ENCODE results near the gene MED13L.

Gene MED13L

DNA sequence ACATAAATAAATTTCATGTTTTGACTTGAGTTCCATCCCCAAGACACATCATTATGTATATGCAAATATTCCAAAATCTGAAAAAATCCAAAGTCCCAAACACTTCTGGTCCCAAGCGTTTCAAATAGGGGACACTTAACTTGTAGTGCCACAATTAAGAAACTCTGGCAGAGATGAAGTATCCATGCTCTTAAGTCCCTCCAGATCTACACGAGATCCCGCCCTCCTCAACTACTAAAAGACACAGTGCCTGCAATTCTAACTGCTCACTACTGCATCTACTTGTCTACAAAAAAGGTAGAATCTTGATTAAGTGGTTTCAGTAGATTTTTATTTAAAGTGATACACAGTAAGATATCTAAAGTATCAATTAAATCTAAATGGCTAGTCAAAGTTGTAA is 97.0 kb downstream of the MED13L start:
- H3K4me3 ChIP-seq (ENCODE audit: low read length): no peak overlapping the region
- no peaks in the 10 kb centered on the region for H3K36me3 ChIP-seq (ENCODE audit: control insufficient read depth, insufficient read depth, low read length)
- H3K27me3 ChIP-seq (ENCODE audit: control insufficient read depth, insufficient read depth, low read length): no peaks in the 10 kb centered on the region
- H3K9me3 ChIP-seq (ENCODE audit: control insufficient read depth, low read length): no peaks in the 10 kb centered on the region
- no peak overlapping the region for H3K9ac ChIP-seq (ENCODE audit: low read length)
- H3K4me1 ChIP-seq (ENCODE audit: control insufficient read depth, insufficient read depth, low read length): peaks cover 3% of the 10 kb centered on the region

GRCh38 chr12:116179384-116179783 is 98.1 kb downstream of the MED13L start:
- Histone ChIP-seq H3K9me3 (ENCODE audit: control insufficient read depth, low read length) (no peaks in the 10 kb centered on the region), H3K4me1 (ENCODE audit: control insufficient read depth, insufficient read depth, low read length) (peaks cover 3% of the 10 kb centered on the region), H3K9ac (ENCODE audit: low read length) (no peak overlapping the region), H3K36me3 (ENCODE audit: control insufficient read depth, insufficient read depth, low read length) (no peaks in the 10 kb centered on the region), H3K27me3 (ENCODE audit: control insufficient read depth, insufficient read depth, low read length) (no peaks in the 10 kb centered on the region), H3K4me3 (ENCODE audit: low read length) (no peak overlapping the region)

- Histone ChIP-seq H3K9ac (ENCODE audit: low read length) (no peak overlapping the region), H3K9me3 (ENCODE audit: control insufficient read depth, low read length) (no peaks in the 10 kb centered on the region), H3K4me3 (ENCODE audit: low read length) (no peak overlapping the region), H3K36me3 (ENCODE audit: control insufficient read depth, insufficient read depth, low read length) (no peaks in the 10 kb centered on the region), H3K4me1 (ENCODE audit: control insufficient read depth, insufficient read depth, low read length) (peaks cover 7% of the 10 kb centered on the region), H3K27me3 (ENCODE audit: control insufficient read depth, insufficient read depth, low read length) (no peaks in the 10 kb centered on the region)
Measured at GRCh38 chr12:116177017-116177416, 100.5 kb downstream of the MED13L start.

- Histone ChIP-seq H3K27me3 (ENCODE audit: control insufficient read depth, insufficient read depth, low read length) (no peaks in the 10 kb centered on the region), H3K4me1 (ENCODE audit: control insufficient read depth, insufficient read depth, low read length) (peaks cover 21% of the 10 kb centered on the region), H3K9ac (ENCODE audit: low read length) (no peak overlapping the region), H3K36me3 (ENCODE audit: control insufficient read depth, insufficient read depth, low read length) (no peaks in the 10 kb centered on the region), H3K4me3 (ENCODE audit: low read length) (no peak overlapping the region), H3K9me3 (ENCODE audit: control insufficient read depth, low read length) (no peaks in the 10 kb centered on the region)
Measured at GRCh38 chr12:116174904-116175303, 102.6 kb downstream of the MED13L start.

- Histone ChIP-seq H3K4me1 (ENCODE audit: control insufficient read depth, insufficient read depth, low read length) (peaks cover 21% of the 10 kb centered on the region), H3K27me3 (ENCODE audit: control insufficient read depth, insufficient read depth, low read length) (no peaks in the 10 kb centered on the region), H3K36me3 (ENCODE audit: control insufficient read depth, insufficient read depth, low read length) (no peaks in the 10 kb centered on the region), H3K9ac (ENCODE audit: low read length) (no peak overlapping the region), H3K9me3 (ENCODE audit: control insufficient read depth, low read length) (no peaks in the 10 kb centered on the region), H3K4me3 (ENCODE audit: low read length) (no peak overlapping the region)
Measured at GRCh38 chr12:116174006-116174405, 103.5 kb downstream of the MED13L start.

- H3K36me3 ChIP-seq (ENCODE audit: control insufficient read depth, insufficient read depth, low read length): no peaks in the 10 kb centered on the region
- no peaks in the 10 kb centered on the region for H3K9me3 ChIP-seq (ENCODE audit: control insufficient read depth, low read length)
- H3K4me3 ChIP-seq (ENCODE audit: low read length): no peak overlapping the region
- H3K27me3 ChIP-seq (ENCODE audit: control insufficient read depth, insufficient read depth, low read length): no peaks in the 10 kb centered on the region
- H3K4me1 ChIP-seq (ENCODE audit: control insufficient read depth, insufficient read depth, low read length): peaks cover 21% of the 10 kb centered on the region
- H3K9ac ChIP-seq (ENCODE audit: low read length): no peak overlapping the region
Measured at GRCh38 chr12:116172224-116172849, 105.2 kb downstream of the MED13L start.

- Histone ChIP-seq H3K9ac (ENCODE audit: low read length) (no peak overlapping the region), H3K9me3 (ENCODE audit: control insufficient read depth, low read length) (no peaks in the 10 kb centered on the region), H3K27me3 (ENCODE audit: control insufficient read depth, insufficient read depth, low read length) (no peaks in the 10 kb centered on the region), H3K36me3 (ENCODE audit: control insufficient read depth, insufficient read depth, low read length) (no peaks in the 10 kb centered on the region), H3K4me1 (ENCODE audit: control insufficient read depth, insufficient read depth, low read length) (peaks cover 21% of the 10 kb centered on the region), H3K4me3 (ENCODE audit: low read length) (no peak overlapping the region)
Measured at GRCh38 chr12:116171549-116171948, 105.9 kb downstream of the MED13L start.

DNA sequence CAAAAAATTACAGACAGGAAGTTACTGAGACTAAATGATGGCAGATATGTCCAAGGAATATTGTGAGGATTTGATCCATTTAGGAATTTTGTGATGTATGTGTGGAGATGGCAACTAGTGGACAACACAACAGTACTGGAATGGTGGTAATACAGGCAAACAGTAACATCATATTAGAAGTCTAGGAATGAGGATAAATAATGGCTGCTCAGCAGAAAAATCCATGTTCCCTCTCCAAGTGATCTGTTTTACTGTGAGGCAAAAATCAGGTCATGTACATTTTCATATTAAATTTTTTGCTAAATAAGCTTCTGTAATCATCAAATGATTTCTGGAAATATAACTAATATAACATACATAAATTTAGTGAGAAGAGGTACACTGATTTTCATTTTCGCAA is 108.4 kb downstream of the MED13L start:
- no peaks in the 10 kb centered on the region for H3K9me3 ChIP-seq (ENCODE audit: control insufficient read depth, low read length)
- H3K27me3 ChIP-seq (ENCODE audit: control insufficient read depth, insufficient read depth, low read length): no peaks in the 10 kb centered on the region
- peaks cover 42% of the 10 kb centered on the region for H3K4me1 ChIP-seq (ENCODE audit: control insufficient read depth, insufficient read depth, low read length)
- H3K9ac ChIP-seq (ENCODE audit: low read length): no peak overlapping the region
- H3K4me3 ChIP-seq (ENCODE audit: low read length): no peak overlapping the region
- no peaks in the 10 kb centered on the region for H3K36me3 ChIP-seq (ENCODE audit: control insufficient read depth, insufficient read depth, low read length)

- Histone ChIP-seq H3K36me3 (ENCODE audit: control insufficient read depth, insufficient read depth, low read length) (no peaks in the 10 kb centered on the region), H3K4me1 (ENCODE audit: control insufficient read depth, insufficient read depth, low read length) (peaks cover 41% of the 10 kb centered on the region), H3K9me3 (ENCODE audit: control insufficient read depth, low read length) (no peaks in the 10 kb centered on the region)
Measured at GRCh38 chr12:116166306-116166705, 111.2 kb downstream of the MED13L start.

DNA sequence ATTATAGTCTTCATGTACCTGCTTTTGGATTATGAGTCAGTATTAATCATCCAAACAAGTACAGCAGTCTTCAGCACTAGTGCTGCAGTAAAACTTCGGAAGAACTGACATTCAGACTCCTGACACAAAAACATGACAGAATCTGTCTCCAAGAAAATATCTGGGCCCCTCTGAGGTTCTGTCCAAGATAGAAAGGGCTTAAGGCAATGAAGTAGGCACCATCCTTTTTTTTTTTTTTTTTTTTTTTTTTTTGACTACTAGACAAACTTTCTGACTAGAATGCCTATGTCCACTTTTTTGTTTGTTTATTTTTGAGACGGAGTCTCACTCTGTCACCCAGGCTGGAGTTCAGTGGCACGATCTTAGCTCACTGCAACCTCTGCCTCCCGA is 112.5 kb downstream of the MED13L start:
- H3K9me3 ChIP-seq (ENCODE audit: control insufficient read depth, low read length): no peaks in the 10 kb centered on the region
- no peak overlapping the region for H3K9ac ChIP-seq (ENCODE audit: low read length)
- peaks cover 45% of the 10 kb centered on the region for H3K4me1 ChIP-seq (ENCODE audit: control insufficient read depth, insufficient read depth, low read length)
- H3K27me3 ChIP-seq (ENCODE audit: control insufficient read depth, insufficient read depth, low read length): no peaks in the 10 kb centered on the region
- no peaks in the 10 kb centered on the region for H3K36me3 ChIP-seq (ENCODE audit: control insufficient read depth, insufficient read depth, low read length)
- H3K4me3 ChIP-seq (ENCODE audit: low read length): no peak overlapping the region

More at GRCh38 chr12:116166306-116166705, 111.2 kb downstream of the MED13L start:
- Histone ChIP-seq H3K9ac (ENCODE audit: low read length) (no peak overlapping the region), H3K27me3 (ENCODE audit: control insufficient read depth, insufficient read depth, low read length) (no peaks in the 10 kb centered on the region), H3K4me3 (ENCODE audit: low read length) (no peak overlapping the region)

- H3K27me3 ChIP-seq (ENCODE audit: control insufficient read depth, insufficient read depth, low read length): no peaks in the 10 kb centered on the region
- no peaks in the 10 kb centered on the region for H3K9me3 ChIP-seq (ENCODE audit: control insufficient read depth, low read length)
- peaks cover 45% of the 10 kb centered on the region for H3K4me1 ChIP-seq (ENCODE audit: control insufficient read depth, insufficient read depth, low read length)
- H3K9ac ChIP-seq (ENCODE audit: low read length): no peak overlapping the region
- no peak overlapping the region for H3K4me3 ChIP-seq (ENCODE audit: low read length)
- H3K36me3 ChIP-seq (ENCODE audit: control insufficient read depth, insufficient read depth, low read length): no peaks in the 10 kb centered on the region
Measured at GRCh38 chr12:116164250-116165035, 113.0 kb downstream of the MED13L start.

GRCh38 chr12:116162071-116162470 is 115.4 kb downstream of the MED13L start:
- no peaks in the 10 kb centered on the region for H3K27me3 ChIP-seq (ENCODE audit: control insufficient read depth, insufficient read depth, low read length)
- no peaks in the 10 kb centered on the region for H3K9me3 ChIP-seq (ENCODE audit: control insufficient read depth, low read length)
- H3K4me1 ChIP-seq (ENCODE audit: control insufficient read depth, insufficient read depth, low read length): peaks cover 45% of the 10 kb centered on the region
- no peaks in the 10 kb centered on the region for H3K36me3 ChIP-seq (ENCODE audit: control insufficient read depth, insufficient read depth, low read length)
- no peak overlapping the region for H3K4me3 ChIP-seq (ENCODE audit: low read length)
- no peak overlapping the region for H3K9ac ChIP-seq (ENCODE audit: low read length)

Data from mucosa of stomach (tissue), 1 donor.